Measurements from ENCODE around the gene S100P. TPM values are rescaled to one million over a fixed set of nuclear protein-coding genes. Genes with fewer than 3 reads are reported as not detected.
"Not testable (repeated sequence)": the region's sequence is repeated elsewhere in the genome, so short reads cannot be mapped to it uniquely, and the experiment has no call there.

S100P gene
- not detected for polyA plus RNA-seq (2012; ENCODE audit: missing spikeins)

DNA sequence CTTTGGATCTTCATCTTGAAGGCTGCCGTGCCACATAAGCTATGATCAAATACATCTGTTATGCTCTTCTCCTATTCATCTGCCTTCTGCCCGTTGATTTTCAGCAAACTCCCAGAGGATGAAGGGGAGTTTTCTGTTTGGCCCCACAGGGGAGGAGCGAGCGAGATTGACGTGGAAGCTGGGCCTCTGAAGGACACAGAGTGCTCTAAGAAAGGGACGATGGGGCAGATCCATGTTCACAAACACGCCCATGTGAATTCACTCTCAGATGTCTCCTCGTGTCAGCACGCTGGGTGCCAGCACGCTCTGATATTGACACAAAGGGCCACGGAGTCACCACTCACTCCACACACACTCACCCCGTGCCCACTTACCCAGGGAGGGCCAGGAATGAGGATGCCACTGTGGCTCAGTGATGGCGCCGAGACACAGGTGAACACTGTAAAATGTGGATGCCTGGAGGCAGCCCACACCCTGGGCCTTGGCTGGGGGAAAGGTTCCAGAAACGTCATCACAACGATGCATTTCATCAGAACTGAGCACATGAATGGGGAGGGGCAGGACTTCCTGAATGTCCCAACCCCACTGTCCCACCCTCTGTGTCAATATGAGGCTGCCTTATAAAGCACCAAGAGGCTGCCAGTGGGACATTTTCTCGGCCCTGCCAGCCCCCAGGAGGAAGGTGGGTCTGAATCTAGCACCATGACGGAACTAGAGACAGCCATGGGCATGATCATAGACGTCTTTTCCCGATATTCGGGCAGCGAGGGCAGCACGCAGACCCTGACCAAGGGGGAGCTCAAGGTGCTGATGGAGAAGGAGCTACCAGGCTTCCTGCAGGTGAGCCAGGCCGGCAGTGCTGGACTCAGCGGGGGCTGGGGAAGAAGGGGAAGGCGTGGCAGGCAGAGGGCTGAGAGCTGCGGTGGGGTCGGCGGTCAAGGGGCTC is at the start of gene S100P:
Gene S100P (plus strand): TSS at position 648 of the 946 bp plus-strand sequence. CDS start 55 bp downstream, at position 703.
- no peak for FAIRE-seq
- DNase-seq (ENCODE audit: insufficient read length) = no peak
- TF ChIP-seq POLR2A (IDR thresholded peaks at IDR 0.05; ENCODE audit: low read depth, low read length) (no peak), POLR2AphosphoS5 (IDR thresholded peaks at IDR 0.05; ENCODE audit: low read depth, low read length) (no peak), TAF1 (IDR thresholded peaks at IDR 0.05; ENCODE audit: borderline replicate concordance, low read depth, low read length) (no peak)

DNA sequence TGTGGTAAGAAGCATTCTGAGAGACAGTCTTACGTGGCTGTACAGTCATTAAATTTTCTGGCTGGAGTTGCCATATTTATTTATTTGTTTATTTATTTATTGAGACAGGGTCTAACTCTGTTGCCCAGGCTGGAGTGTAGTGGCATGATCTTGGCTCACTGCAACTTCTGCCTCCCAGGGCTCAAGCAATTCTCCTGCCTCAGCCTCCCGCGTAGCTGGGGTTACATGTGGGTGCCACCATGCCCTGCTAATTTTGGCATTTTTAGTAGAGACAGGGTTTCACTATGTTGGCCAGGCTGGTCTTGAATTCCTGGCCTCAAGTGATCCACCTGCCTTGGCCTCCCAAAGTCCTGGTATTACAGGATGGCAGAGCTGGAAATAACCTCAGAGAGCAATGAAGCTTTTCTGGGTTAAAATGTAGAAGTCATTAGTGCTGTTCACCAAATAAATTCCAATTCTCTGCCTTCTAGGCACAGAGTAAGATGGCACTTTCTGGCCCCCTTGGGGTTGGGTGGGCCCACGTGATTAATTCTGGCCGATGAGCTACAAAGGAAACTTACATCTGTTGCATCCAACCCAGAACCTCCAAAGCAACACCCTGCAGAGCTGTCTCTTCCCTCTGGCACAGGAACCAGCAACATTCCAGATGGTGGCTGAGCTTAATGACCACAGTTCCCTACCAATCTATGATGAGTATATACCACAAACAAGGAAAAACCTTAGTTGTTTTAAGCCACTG is 48.7 kb upstream of the S100P start:
- FAIRE-seq (no peak), DNase-seq (ENCODE audit: insufficient read length) (no peak)
- TF ChIP-seq POLR2AphosphoS5 (IDR thresholded peaks at IDR 0.05; ENCODE audit: low read depth, low read length) (no peak), POLR2A (IDR thresholded peaks at IDR 0.05; ENCODE audit: low read depth, low read length) (no peak), TAF1 (IDR thresholded peaks at IDR 0.05; ENCODE audit: borderline replicate concordance, low read depth, low read length) (no peak)

DNA sequence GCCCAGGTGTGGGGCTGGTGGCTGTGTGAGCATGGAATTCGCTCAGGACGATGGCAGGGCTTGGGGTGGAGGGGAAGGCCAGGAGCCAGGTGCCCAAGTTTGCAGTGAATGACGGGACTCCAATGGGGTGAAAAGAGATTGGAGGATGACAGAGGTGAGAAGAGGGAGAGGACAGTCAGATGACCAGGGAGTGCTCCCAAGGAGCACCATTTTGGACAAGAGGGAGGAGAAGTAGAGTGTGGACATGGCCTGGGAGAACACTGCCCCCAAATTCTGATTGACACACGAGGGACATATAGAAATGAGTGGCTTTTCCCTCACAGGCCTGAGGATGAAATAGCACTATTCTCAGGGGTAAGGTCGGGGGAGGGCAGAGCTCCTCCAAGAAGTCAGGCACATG is 46.5 kb upstream of the S100P start:
- DNase-seq (ENCODE audit: insufficient read length) (no peak), FAIRE-seq (no peak)
- TF ChIP-seq TAF1 (IDR thresholded peaks at IDR 0.05; ENCODE audit: borderline replicate concordance, low read depth, low read length) (no peak), POLR2AphosphoS5 (IDR thresholded peaks at IDR 0.05; ENCODE audit: low read depth, low read length) (no peak), POLR2A (IDR thresholded peaks at IDR 0.05; ENCODE audit: low read depth, low read length) (no peak)

DNA sequence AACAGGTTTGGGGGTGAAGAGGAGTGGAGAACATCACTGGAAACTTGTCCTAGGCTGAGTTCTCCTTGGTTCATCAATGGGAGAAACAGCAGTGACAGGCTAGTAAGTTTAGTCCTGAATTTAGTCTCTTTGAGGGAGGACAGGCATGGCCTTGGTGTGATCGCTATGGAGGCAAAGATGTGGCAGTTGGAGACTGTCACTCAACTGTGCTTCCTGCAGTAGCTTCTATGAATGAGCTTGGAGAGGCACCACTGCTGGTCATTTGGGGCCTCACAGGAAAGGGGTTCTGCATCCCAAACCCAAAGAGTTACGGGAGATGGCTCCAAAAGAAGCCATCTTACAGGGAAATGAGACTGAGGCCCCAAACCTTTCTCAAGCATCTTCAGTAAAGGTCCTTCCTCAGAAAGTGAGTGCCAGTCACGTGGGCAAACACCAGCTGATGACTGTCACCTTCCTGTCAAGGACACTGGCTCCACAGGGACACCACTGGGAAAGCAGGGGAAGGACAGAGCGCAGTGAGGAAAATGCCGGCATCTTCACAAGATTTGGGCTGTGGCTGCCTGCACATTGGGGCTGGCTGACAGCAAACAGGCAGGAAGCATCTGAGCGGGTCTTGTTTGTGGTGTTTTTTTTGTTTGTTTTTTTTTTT is 46.0 kb upstream of the S100P start:
- DNase-seq (ENCODE audit: insufficient read length) (no peak), FAIRE-seq (no peak)
- TF ChIP-seq POLR2AphosphoS5 (IDR thresholded peaks at IDR 0.05; ENCODE audit: low read depth, low read length) = no peak
- no peak for TF ChIP-seq TAF1 (IDR thresholded peaks at IDR 0.05; ENCODE audit: borderline replicate concordance, low read depth, low read length)
- no peak for TF ChIP-seq POLR2A (IDR thresholded peaks at IDR 0.05; ENCODE audit: low read depth, low read length)

DNA sequence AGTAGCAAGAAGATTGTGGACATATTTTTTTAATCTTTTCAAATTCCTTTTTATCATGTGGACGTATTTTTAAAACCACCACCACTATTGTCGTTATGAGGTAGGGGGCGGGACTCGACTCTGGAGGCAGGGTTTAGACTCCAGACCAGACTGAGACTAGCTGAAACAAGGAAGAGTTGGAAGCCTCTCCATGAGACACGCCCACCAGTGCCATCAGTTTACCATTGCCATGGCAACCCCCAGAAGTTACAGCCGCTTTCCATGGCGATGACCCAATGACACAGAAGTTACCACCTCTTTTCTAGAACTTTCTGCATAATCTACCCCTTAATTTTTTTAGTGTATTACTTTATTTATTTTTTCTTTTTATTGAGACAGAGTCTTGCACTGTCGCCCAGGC is 44.5 kb upstream of the S100P start:
- no peak for DNase-seq (ENCODE audit: insufficient read length)
- TF ChIP-seq TAF1 (IDR thresholded peaks at IDR 0.05; ENCODE audit: borderline replicate concordance, low read depth, low read length) = no peak
- no peak for TF ChIP-seq POLR2AphosphoS5 (IDR thresholded peaks at IDR 0.05; ENCODE audit: low read depth, low read length)
- TF ChIP-seq POLR2A (IDR thresholded peaks at IDR 0.05; ENCODE audit: low read depth, low read length) = no peak
- no peak for FAIRE-seq

DNA sequence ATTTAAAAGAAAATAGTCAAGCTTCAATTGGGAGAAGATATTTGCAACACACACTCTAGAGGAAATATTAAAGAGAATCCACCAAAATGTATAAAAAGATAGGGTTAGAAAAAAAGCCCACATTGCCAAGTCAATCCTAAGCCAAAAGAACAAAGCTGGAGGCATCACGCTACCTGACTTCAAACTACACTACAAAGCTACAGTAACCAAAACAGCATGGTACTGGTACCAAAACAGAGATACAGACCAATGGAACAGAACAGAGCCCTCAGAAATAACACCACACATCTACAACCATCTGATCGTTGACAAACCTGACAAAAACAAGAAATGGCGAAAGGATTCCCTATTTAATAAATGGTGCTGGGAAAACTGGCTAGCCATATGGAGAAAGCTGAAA is 39.5 kb upstream of the S100P start:
- FAIRE-seq; DNase-seq (ENCODE audit: insufficient read length): not testable (repeated sequence)

DNA sequence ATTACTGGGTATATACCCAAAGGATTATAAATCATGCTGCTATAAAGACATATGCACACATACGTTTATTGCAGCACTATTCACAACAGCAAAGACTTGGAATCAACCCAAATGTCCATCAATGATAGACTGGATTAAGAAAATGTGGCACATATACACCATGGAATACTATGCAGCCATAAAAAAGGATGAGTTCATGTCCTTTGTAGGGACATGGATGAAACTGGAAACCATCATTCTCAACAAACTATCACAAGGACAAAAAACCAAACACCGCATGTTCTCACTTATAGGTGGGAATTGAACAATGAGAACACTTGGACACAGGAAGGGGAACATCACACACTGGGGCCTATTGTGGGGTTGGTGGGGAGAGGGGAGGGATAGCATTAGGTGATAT is 38.4 kb upstream of the S100P start:
- not testable (repeated sequence) for FAIRE-seq; DNase-seq (ENCODE audit: insufficient read length)

DNA sequence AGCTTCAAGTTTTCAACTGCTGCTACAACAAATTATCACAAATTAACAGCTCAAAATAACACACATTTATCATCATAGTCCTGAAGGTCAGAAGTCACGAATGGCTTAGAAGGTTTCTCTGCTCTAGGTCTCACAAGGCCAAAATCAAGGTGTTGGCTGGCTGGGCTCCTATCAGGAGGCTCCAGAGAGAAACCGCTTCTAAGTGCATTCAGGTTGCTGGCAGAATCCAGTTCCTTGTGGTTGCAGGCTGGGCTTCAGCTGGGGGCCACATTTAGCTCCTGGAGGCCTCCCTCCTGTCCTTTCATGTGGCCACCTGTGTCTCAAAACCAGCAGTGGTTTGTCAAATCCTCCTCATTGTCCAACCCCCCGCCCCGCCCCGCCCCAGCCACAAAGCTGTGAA is 37.8 kb upstream of the S100P start:
- TF ChIP-seq POLR2A (IDR thresholded peaks at IDR 0.05; ENCODE audit: low read depth, low read length) = no peak
- TF ChIP-seq POLR2AphosphoS5 (IDR thresholded peaks at IDR 0.05; ENCODE audit: low read depth, low read length) = no peak
- no peak for TF ChIP-seq TAF1 (IDR thresholded peaks at IDR 0.05; ENCODE audit: borderline replicate concordance, low read depth, low read length)
- no peak for DNase-seq (ENCODE audit: insufficient read length)
- no peak for FAIRE-seq

DNA sequence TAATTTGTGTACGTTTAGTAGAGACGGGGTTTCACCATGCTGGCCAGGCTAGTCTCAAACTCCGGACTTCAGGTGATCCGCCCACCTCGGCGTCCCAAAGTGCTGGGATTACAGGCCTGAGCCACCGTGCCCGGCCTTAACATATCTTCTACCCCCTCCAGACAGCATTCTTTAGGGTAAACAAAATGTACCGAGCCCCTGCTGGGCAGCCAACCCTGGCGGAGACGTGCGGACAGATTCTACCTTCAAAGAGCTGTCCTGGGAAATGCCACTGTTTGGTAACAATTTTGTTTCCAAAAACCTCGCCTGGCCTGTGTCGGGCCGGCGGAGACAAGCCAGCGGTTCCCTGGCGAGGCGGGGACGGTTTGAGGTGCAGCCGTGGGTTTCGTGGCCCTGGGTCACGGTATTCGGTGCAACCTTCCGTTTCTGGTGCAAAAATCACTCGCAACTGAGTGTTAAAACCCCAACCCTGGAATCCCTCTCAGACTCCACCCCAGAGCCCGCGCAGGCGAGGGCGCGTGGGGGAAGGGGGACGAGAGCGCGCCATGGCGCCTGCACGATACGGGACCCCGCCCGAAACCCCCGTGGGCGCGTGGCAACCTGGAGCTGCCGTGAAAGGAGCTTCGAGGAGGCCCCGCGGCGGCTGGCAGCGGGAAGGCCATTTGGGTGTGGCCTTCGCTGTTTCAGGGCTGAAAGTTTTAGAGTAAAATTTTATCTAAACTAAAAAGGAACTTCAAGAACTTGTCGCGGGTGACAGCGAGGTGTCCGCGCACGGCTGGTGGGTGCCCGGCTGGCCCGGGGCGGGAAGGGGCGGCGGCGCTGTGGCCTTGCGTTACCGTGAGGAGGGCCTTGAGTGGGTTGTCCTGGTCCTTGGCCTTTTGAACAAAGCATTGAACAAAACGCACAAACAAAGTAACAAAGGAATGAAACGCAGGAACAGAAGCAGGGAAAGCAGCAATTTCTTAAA is 36.2 kb upstream of the S100P start:
- DNase-seq (ENCODE audit: insufficient read length) = no peak
- no peak for TF ChIP-seq TAF1 (IDR thresholded peaks at IDR 0.05; ENCODE audit: borderline replicate concordance, low read depth, low read length)
- no peak for TF ChIP-seq POLR2A (IDR thresholded peaks at IDR 0.05; ENCODE audit: low read depth, low read length)
- no peak for TF ChIP-seq POLR2AphosphoS5 (IDR thresholded peaks at IDR 0.05; ENCODE audit: low read depth, low read length)
- FAIRE-seq = no peak

DNA sequence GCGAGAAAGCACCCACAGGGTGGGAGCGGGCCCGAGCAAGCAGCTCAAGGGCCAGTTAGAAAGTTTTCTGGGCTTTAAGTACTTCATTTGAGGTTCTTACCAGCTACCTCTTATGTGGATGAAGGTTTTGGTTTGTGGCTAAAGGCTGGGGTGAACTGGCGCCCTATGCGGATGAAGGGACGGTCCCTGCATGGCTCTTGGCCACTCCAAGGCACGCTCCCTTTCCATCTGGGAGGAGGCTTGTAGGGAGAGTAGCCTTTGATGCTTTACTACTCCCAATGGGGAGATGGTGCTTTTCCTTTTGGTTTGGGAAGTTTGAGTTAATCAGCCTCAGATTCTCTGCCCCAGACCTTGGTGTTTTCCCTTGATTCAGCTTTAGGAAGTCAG is 35.5 kb upstream of the S100P start:
- no peak for TF ChIP-seq TAF1 (IDR thresholded peaks at IDR 0.05; ENCODE audit: borderline replicate concordance, low read depth, low read length)
- TF ChIP-seq POLR2AphosphoS5 (IDR thresholded peaks at IDR 0.05; ENCODE audit: low read depth, low read length) = no peak
- no peak for TF ChIP-seq POLR2A (IDR thresholded peaks at IDR 0.05; ENCODE audit: low read depth, low read length)
- no peak for FAIRE-seq

DNA sequence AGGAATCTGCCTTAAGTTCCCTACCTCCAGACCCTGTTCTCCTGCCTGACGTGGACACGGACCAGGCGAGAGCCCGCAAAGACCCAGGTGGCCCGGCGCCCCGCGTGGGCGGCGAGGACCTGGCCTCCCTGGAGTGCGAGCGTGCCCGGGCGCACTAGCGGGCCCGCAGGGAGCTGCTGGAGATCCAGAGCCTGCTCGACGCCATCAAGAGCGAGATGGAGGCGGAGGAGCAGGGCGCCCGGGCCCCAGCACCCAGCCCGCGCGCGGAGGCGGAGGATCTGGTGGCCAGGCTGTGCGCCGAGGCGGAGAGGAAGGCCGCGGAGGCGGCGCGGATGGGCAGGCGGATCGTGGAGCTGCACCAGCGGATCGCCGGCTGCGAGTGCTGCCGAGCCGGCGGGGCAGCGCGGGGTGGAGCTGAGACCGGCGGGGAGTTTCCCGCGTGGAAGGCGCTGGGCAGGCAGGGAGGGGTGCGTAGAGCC is 35.0 kb upstream of the S100P start:
- peak; percentile 64 for FAIRE-seq
- DNase-seq (ENCODE audit: insufficient read length) = no peak
- no peak for TF ChIP-seq TAF1 (IDR thresholded peaks at IDR 0.05; ENCODE audit: borderline replicate concordance, low read depth, low read length)
- no peak for TF ChIP-seq POLR2AphosphoS5 (IDR thresholded peaks at IDR 0.05; ENCODE audit: low read depth, low read length)
- no peak for TF ChIP-seq POLR2A (IDR thresholded peaks at IDR 0.05; ENCODE audit: low read depth, low read length)

More for the DNA sequence above, 35.5 kb upstream of the S100P start:
- no peak for DNase-seq (ENCODE audit: insufficient read length)

Measured in GM12892 (cell line).